Activated CD4-positive, alpha-beta T cell treated with anti-CD3 and anti-CD28 coated beads for 24 hours (primary cell): ENCODE results near the gene F10.
"Not testable (repeated sequence)": the region's sequence is repeated elsewhere in the genome, so short reads cannot be mapped to it uniquely, and the experiment has no call there.

Source experiments
- DNase-seq, 2 donors: peaks; one replicate each; pipeline ENCODE4 v3.0.0-alpha.2; 2020; ENCODE audit warnings: low read depth in 2 of 2

F10 gene

GRCh38 chr13:113122550-113123225 is at the start of gene F10:
F10 (plus strand) TSS chr13:113122799; CDS start chr13:113122856, 57 bp downstream.
- no peak for DNase-seq

GRCh38 chr13:113073942-113074341 is 48.7 kb upstream of the F10 start:
- DNase-seq = no peak

DNA sequence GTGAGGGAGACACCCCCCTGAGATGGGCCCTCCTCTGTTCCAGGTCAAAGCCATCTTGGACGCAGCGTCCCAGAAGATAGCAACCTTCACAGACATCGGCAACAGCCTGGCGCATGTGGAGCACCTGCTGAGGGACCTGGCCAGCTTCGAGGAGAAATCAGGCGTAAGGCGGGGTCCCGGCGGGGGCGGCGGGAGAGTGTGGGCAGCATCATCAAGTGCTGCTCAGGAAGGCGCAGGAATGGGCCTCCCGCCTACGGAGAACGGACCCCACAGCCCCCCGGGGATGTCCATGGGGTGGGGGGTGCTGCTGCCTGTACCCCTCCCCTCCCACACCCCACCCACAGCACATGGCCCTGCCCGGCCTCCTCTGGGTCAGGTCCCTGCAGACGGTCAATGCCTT is 48.2 kb upstream of the F10 start:
- no peak for DNase-seq

DNA sequence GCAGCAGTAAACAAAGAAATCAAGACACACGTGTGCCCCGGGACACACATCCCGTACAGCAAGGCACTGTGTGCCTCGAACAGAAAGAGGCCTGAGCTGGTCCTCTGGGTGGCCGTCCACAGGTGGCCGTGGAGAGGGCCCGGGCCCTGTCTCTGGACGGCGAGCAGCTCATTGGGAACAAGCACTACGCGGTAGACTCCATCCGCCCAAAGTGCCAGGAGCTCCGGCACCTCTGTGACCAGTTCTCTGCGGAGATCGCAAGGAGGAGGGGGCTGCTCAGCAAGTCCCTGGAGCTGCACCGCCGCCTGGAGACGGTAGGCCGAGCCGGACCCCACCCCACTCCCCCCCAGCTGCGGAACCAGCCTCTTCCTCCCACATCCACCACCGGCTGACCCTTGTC is 47.7 kb upstream of the F10 start:
- DNase-seq = no peak

DNA sequence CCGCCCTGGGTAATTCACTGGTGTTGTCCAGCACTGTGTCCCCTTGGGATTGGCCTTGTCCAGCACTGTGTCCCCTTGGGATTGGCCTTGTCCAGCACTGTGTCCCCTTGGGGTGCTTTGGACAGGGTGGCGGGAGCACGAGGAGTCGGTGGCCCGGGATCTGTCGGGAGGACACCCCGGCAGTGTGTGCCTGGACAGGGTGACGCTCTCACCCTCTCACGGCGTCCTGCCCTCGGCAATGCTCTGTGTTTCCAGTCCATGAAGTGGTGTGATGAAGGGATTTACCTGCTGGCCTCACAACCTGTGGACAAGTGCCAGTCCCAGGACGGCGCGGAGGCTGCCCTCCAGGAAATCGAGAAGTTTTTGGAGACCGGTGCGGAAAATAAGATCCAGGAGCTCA is 46.9 kb upstream of the F10 start:
- DNase-seq = no peak

GRCh38 chr13:113076681-113077401 is 45.8 kb upstream of the F10 start:
- no peak for DNase-seq

DNA sequence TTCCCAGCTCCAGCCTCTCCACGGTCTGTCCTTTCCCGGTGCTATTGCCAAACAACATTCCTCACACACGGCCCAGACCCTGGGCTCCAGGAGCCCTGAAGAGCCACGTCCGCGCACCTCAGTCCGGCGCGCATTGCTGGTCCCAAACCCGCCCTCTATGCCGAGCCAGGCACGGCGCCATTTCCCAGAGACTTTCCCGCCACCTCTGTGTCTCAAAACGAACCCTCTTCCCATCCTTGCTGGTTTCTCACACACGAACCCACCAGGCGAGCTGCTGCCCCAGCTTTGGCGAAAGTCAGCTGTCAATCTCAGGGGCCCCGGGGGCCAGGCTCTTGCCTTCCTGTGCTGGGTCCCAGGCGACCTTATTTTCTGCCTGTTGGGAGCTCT is 45.0 kb upstream of the F10 start:
- no peak for DNase-seq

DNA sequence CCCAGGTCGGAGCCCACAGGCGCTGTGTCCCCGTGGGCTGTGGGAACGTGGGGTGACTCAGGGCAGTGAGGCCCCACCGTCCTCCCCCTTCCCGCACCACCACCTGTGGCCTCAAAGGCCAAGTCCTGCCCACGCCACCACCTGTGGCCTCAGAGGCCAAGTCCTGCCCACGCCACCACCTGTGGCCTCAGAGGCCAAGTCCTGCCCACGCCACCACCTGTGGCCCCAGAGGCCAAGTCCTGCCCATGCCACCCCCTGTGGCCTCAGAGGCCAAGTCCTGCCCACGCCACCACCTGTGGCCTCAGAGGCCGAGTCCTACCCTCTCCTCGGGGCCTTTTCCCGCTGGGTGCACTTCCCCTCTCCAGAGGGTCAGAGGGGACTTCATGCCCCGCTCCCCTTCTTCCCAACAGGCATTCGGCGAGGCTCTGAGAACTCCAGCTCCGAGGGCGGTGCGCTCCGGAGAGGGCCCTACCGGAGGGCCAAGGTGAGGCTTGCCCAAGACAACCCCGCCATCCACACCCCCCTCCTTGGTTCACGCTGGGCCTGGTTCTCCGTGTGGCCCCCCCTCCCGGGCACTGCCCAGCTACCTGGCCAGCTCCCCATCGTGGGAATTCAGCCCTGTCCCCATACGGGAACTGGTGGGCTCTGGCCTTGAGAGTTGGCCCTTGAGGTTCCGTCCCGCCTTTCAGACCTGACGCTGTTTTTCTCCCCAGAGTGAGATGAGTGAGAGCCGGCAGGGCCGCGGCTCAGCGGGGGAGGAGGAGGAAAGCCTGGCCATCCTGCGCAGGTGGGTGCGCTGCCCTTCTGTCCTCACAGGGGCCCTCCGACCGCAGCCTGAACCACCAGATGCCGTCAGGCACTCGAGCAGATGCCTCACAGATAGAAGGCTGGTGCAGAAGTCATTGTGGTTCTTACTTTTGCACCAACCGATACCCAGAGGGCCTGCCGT is 44.4 kb upstream of the F10 start:
- no peak for DNase-seq

DNA sequence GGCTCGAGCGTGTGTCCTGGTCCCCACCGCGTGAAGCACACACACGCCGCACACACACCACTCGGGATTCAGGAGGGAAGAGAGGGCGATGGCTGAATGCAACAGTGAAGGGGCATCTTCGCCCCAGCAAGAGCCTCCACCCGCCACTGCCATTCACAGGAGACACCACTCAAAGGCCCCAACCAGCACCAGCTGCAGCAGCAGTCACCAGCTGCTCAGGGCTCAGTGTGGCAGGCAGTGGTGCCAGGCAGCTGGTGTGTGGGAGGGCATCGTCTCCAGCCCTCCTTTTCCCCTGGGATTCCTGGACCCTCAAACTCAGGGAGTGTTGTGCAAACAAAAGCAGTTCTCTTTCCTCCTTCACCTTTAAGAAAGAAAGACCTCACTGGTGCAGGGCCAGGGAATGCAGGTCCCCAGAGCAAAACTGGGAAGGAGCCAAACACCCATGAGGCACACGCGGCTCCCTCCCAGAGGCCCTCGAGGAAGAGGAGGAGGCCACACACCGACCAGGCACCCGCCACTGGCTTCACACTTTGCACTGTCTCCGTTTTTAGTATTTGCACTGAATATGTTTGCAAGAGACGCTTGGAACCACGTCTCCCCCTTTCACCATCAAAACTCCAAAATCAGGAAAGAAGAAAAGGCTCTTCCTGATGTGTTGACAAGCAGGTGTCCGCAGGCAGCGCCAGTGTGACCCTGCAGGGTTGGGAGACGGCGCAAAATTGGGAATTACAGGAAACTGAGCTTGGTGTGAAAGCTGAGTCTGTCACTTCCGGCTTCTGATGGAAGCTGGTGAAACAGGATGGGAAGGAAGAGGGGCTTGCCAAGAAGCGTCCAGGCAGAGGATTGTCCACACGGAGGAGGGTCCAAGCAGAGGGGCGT is 43.5 kb upstream of the F10 start:
- DNase-seq = no peak

- not testable (repeated sequence) for DNase-seq
These were observed 42.9 kb upstream of the F10 start for GRCh38 chr13:113079781-113080080.

GRCh38 chr13:113080361-113080831 is 42.2 kb upstream of the F10 start:
- no peak for DNase-seq

GRCh38 chr13:113080901-113081521 is 41.6 kb upstream of the F10 start:
- DNase-seq = no peak

- no peak for DNase-seq
These were observed 40.2 kb upstream of the F10 start for GRCh38 chr13:113082198-113083021.

DNA sequence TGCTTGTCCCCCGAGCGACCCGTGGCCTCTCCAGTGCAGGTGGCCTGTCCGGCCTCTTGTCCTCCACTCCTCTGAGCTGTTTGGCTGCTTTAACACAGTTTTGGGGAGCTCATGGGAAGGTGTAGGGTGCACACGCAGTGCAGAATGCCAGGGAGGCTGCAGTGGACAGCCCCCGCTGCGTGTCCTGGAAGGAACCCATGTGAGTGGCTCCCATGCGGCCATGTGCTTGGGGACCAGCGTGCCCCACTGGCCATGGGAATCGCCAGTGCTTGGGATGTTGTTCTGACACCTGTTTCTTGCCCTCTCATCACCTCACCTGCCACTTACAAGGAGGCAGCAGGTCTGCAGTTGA is 39.6 kb upstream of the F10 start:
- no peak for DNase-seq

DNA sequence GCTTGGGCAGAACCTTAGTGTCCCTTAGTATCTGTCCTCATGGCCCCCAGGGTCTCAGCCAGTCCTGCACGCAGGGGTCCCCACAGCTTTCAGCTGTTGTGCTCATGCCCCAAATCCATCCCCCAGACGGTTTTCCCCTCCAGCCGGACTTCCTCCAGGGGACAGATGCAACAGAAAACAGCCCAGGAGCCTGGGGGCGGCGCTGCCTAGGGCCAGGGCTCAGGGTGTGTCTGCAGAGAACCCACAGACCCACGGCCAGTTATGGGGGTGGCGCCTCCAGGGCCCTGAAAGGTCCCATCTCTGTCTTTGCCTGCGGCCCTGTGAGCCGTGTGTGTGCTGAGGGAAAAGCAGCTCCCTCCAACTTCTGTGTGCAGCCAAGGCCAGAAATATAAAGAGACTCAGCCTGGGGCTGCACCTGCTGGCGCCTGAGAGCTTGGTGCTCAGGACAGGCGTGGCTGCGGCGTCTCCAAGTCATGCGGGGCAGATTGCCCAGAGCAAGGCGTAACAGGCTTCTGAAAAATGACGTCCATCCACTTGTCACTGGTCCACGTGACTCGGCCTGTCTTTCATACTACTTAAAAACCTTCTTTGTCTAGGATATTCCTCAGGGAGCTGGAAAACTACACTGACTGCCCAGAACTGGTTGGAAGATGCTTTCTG is 39.1 kb upstream of the F10 start:
- no peak for DNase-seq

- DNase-seq = no peak
These were observed 38.3 kb upstream of the F10 start for GRCh38 chr13:113084094-113084942.

DNA sequence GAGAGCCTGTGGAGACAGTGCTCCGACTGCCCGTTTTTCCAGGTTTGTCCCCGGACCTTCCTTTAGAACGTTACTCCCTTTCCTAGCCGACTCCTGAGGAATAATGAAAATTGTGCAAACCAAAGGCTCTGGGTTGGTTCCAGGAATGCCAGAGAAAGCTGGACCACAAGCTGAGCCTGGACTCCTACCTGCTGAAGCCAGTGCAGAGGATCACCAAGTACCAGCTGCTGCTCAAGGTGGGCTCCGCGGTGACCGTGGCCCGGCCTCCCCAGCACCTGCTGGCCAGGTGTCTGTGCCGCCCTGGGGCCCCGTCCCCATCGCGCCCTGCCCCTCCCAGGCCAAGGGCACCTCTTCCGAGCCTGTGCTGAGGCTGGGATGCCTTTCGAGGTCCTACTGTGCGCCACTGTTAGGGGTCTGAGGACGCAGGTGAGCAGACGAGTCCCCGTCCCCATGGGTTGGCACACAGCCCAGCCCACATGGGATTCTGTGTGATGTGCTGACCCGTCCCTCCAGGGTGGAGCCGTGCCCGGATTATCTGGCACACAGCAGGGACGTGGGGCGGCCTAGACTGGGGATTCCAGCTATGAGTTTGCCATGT is 37.6 kb upstream of the F10 start:
- no peak for DNase-seq

DNA sequence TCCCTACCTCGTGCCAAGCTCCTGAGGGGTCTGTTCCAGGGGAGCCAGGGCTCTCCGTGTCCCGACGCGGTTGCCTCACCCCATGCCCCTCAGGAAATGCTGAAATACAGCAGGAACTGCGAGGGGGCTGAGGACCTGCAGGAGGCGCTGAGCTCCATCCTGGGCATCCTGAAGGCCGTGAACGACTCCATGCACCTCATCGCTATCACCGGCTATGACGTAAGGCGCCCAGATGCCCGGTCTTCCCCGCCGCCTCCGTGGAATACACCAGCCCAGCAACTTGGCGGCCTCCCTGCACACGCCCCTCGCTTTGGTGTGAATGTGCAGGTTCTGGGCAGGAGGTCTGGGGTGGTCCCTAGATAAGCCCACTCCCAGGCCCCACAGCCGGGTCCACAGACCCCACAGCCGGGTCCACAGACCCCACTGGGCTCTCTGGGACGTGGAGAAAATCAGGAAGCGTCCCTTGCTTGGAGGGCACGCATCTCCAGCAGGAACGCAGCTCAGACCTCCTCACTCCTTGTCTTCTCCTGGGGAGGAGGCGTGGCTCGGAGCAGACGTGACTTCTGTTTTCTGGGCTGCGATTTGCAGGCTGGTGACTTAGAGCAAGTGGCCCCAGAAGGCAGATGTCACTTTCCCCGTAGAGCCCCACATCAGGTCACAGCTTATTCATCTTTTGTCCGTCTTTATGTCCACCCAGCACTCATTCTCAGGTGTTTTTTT is 36.4 kb upstream of the F10 start:
- DNase-seq = no peak
